HCT116 (cell line): ENCODE results near the gene NUP153. TPM values are rescaled to one million over a fixed set of nuclear protein-coding genes. Genes with fewer than 3 reads are reported as not detected.

Experiments used
- ATAC-seq: fragments of 200-7000 bp; cut with Tn5 transposase; 2 replicates; pipeline ENCODE4 v1.9.1; 2020; ENCODE audit warnings: mild to moderate bottlenecking, moderate library complexity
- BruUV-seq: library from RNA; stranded (reverse); fragments of 400-500 nt; replicated peaks from 2 replicates; lab custom pipeline; 2021; lab: Mats Ljungman, UMichigan
- CTCF ChIA-PET: fragments of 300-600 bp; sonication (Branson Sonifier 250); formaldehyde crosslinking; loops from one replicate; lab custom pipeline; 2021; ENCODE audit warnings: antibody characterized with exemption; lab: Charles Lee
- POLR2A ChIA-PET: fragments of 300-600, 350-600 bp; sonication (Branson Sonifier 250); formaldehyde crosslinking; loops from one replicate; lab custom pipeline; 2021; ENCODE audit warnings: antibody characterized with exemption; lab: Charles Lee
- RAD21 ChIA-PET, 2 experiments: fragments of 300-600 bp; sonication (Branson Sonifier 250); formaldehyde crosslinking; loops; one replicate each; lab custom pipeline; 2023; ENCODE audit warnings: low total read pairs in 2 of 2; ENCODE audit not compliant: uncharacterized antibody in 2 of 2, unreplicated experiment in 2 of 2, low non-redundant PET in 1 of 2; lab: Charles Lee
- DNase-seq: peaks from one replicate; pipeline ENCODE4 v3.0.0-alpha.2; 2010; ENCODE audit warnings: low read depth, low spot score
- H2AFZ ChIP-seq: fragments of 200-600 bp; shearing (Covaris generic), sonication (generic); 2 replicates; pipeline ENCODE4 v1.6.1; 2017; ENCODE audit warnings: low read depth, mixed run types, mixed read lengths, antibody characterized with exemption, low read length; ENCODE audit not compliant: poor library complexity, severe bottlenecking
- H3K27ac ChIP-seq: 2 replicates; pipeline ENCODE4 v1.5.1; 2012; ENCODE audit warnings: low read depth, low read length
- H3K27me3 ChIP-seq: fragments of 200-600 bp; sonication (generic); 2 replicates; pipeline ENCODE4 v1.6.1; 2016; ENCODE audit warnings: mixed run types, low read length, mixed read lengths; ENCODE audit not compliant: insufficient read depth
- H3K36me3 ChIP-seq, 2 experiments: fragments of 200-500 bp in 1 of 2; fragments of 200-600 bp in 1 of 2; sonication (Bioruptor generic) in 1 of 2; sonication (generic) in 1 of 2; 2 replicates each; pipeline versions ENCODE4 v1.5.1 to v1.6.1; 2014 to 2016; ENCODE audit warnings: low read length in 2 of 2, inconsistent platforms in 1 of 2, mixed read lengths in 1 of 2, mixed run types in 1 of 2; ENCODE audit not compliant: insufficient read depth in 2 of 2, control insufficient read depth in 1 of 2
- H3K4me1 ChIP-seq, 2 experiments: fragments of 200-600 bp in 1 of 2; sonication (generic) in 1 of 2; 2 replicates each; pipeline versions ENCODE4 v1.5.1 to v1.6.1; 2012 to 2017; ENCODE audit warnings: low read length in 2 of 2, inconsistent platforms in 1 of 2, mild to moderate bottlenecking in 1 of 2, mixed read lengths in 1 of 2, mixed run types in 1 of 2, moderate library complexity in 1 of 2; ENCODE audit not compliant: insufficient read depth in 2 of 2, control insufficient read depth in 1 of 2
- H3K4me2 ChIP-seq: fragments of 200-600 bp; sonication (generic); 2 replicates; pipeline ENCODE4 v1.6.1; 2017; ENCODE audit warnings: mixed run types, low read length, mixed read lengths
- H3K4me3 ChIP-seq, 2 experiments: fragments of 200-600 bp in 1 of 2; sonication (generic) in 1 of 2; replicated peaks in 1 of 2; 2 replicates each; pipeline ENCODE4 v1.5.1; 2011 to 2016; ENCODE audit warnings: low read length in 2 of 2, control low read depth in 1 of 2, low read depth in 1 of 2, mild to moderate bottlenecking in 1 of 2, mixed read lengths in 1 of 2, mixed run types in 1 of 2
- H3K79me2 ChIP-seq: fragments of 200-600 bp; sonication (generic); 2 replicates; pipeline ENCODE4 v1.6.1; 2017; ENCODE audit warnings: mild to moderate bottlenecking, mixed run types, low read length, moderate library complexity, mixed read lengths; ENCODE audit not compliant: insufficient read depth
- H3K9ac ChIP-seq: fragments of 200-600 bp; sonication (generic); 2 replicates; pipeline ENCODE4 v1.6.1; 2016; ENCODE audit warnings: low read length, mixed read lengths
- H3K9me2 ChIP-seq: fragments of 200-600 bp; sonication (generic), shearing (Covaris generic); 2 replicates; pipeline ENCODE4 v1.6.1; 2017; ENCODE audit warnings: mixed run types, mild to moderate bottlenecking, moderate library complexity; ENCODE audit not compliant: insufficient read depth
- H3K9me3 ChIP-seq, 2 experiments: fragments of 200-500 bp in 1 of 2; fragments of 200-600 bp in 1 of 2; sonication (Bioruptor generic) in 1 of 2; sonication (generic) in 1 of 2; 2 replicates each; pipeline ENCODE4 v1.6.1; 2014 to 2017; ENCODE audit warnings: low read length in 2 of 2, mixed read lengths in 2 of 2, inconsistent platforms in 1 of 2, low read depth in 1 of 2, mild to moderate bottlenecking in 1 of 2, mixed run types in 1 of 2, moderate library complexity in 1 of 2; ENCODE audit not compliant: control insufficient read depth in 1 of 2, insufficient read depth in 1 of 2
- H4K20me1 ChIP-seq: fragments of 200-600 bp; sonication (generic), shearing (Covaris generic); 2 replicates; pipeline ENCODE4 v1.6.1; 2017; ENCODE audit warnings: mixed run types, mild to moderate bottlenecking, moderate library complexity; ENCODE audit not compliant: insufficient read depth
- ATF3 ChIP-seq: IDR thresholded peaks from 2 replicates; pipeline ENCODE4 v1.6.1; 2012
- CEBPB ChIP-seq: IDR thresholded peaks from 2 replicates; pipeline ENCODE4 v1.6.1; 2012; ENCODE audit warnings: low read depth
- CTCF ChIP-seq, 3 experiments: fragments of 200-600 bp in 1 of 3; sonication (generic) in 1 of 3; IDR thresholded peaks in 2 of 3; conservative IDR thresholded peaks in 1 of 3; 2 replicates each; pipeline ENCODE4 v1.5.1; 2012 to 2017; ENCODE audit warnings: low read depth in 2 of 3, low read length in 2 of 3, antibody characterized with exemption in 1 of 3, borderline replicate concordance in 1 of 3, control low read depth in 1 of 3, mild to moderate bottlenecking in 1 of 3, mixed read lengths in 1 of 3, mixed run types in 1 of 3, moderate library complexity in 1 of 3; ENCODE audit not compliant: insufficient read depth in 1 of 3
- EGR1 ChIP-seq: IDR thresholded peaks from 2 replicates; pipeline ENCODE4 v1.6.1; 2012; ENCODE audit warnings: low read depth
- ELF1 ChIP-seq: IDR thresholded peaks from 2 replicates; pipeline ENCODE4 v1.6.1; 2012; ENCODE audit warnings: low read depth, borderline replicate concordance
- JUND ChIP-seq: IDR thresholded peaks from 2 replicates; pipeline ENCODE4 v1.6.1; 2012
- MAX ChIP-seq: IDR thresholded peaks from 2 replicates; pipeline ENCODE4 v1.6.1; 2012
- SIN3A ChIP-seq: IDR thresholded peaks from 2 replicates; pipeline ENCODE4 v1.6.1; 2012; ENCODE audit warnings: low read depth
- YY1 ChIP-seq: IDR thresholded peaks from 2 replicates; pipeline ENCODE4 v1.6.1; 2011; ENCODE audit warnings: low read length, low read depth, moderate library complexity, mild to moderate bottlenecking; ENCODE audit not compliant: insufficient replicate concordance; ENCODE audit errors: extremely low read depth
- ZFX ChIP-seq: fragments of 450-650 bp; IDR thresholded peaks from 2 replicates; pipeline ENCODE4 v1.6.1; 2017
- intact Hi-C: fragments of 100-400 bp; cut with micrococcal nuclease; formaldehyde crosslinking; loops from 2 replicates; pipeline ENCODE4 v1.10.0; 2022
- total RNA-seq: library from RNA; stranded (reverse); gene quantifications from one replicate; pipeline ENCODE4 v1.2.1, GENCODE V29; 2021; ENCODE audit not compliant: unreplicated experiment

The NUP153 gene
- total RNA-seq, 1 experiment from 2014 or later, result 51.6 TPM

- H3K9me2 ChIP-seq, result no peaks in the 10 kb centered on the region
- no peak overlapping the region for H3K9ac ChIP-seq
- H3K36me3 ChIP-seq, result peaks cover 41 to 48% of the 10 kb centered on the region in 2 experiments
- H4K20me1 ChIP-seq, result peaks cover 10% of the 10 kb centered on the region
- intact Hi-C loops, result no loop called here
- RAD21 ChIA-PET, result no interaction called here
- BruUV-seq, result no TSS peak
- no peak overlapping the region for H3K27ac ChIP-seq
- DNase-seq (no peak), ATAC-seq (no peak)
- TF ChIP-seq SIN3A (no peak), CEBPB (no peak), ATF3 (no peak), JUND (no peak), EGR1 (no peak), ZFX (no peak), ELF1 (no peak), CTCF (IDR thresholded peaks at IDR 0.05 in 2 of 3, conservative IDR thresholded peaks at IDR 0.05 in 1 of 3; ENCODE audit: borderline replicate concordance in 1 of 3, insufficient read depth in 1 of 3, low read depth in 2 of 3, low read length in 2 of 3) (no peak), YY1 (no peak), MAX (no peak)
- no peaks in the 10 kb centered on the region for H3K4me1 ChIP-seq
- CTCF ChIA-PET, result no interaction called here
- H3K79me2 ChIP-seq, result peaks cover 90% of the 10 kb centered on the region
- no peaks in the 10 kb centered on the region for H3K9me3 ChIP-seq
- H3K4me2 ChIP-seq, result no peak overlapping the region
- no peak overlapping the region for H2AFZ ChIP-seq
- POLR2A ChIA-PET, result no interaction called here
- no peaks in the 10 kb centered on the region for H3K27me3 ChIP-seq
- H3K4me3 ChIP-seq, result no peak overlapping the region
Measured at GRCh38 chr6:17629824-17630510, 76.8 kb downstream of the NUP153 start.
